ENCODE data around the gene OR8B8. TPM values are rescaled to one million over a fixed set of nuclear protein-coding genes. Genes with fewer than 3 reads are reported as not detected.

OR8B8 gene
- total and polyA plus RNA-seq, 10 of the 15 experiments (the other 5 are each of a cell fraction or from before 2014, with no cell fraction given), result not detected

DNA sequence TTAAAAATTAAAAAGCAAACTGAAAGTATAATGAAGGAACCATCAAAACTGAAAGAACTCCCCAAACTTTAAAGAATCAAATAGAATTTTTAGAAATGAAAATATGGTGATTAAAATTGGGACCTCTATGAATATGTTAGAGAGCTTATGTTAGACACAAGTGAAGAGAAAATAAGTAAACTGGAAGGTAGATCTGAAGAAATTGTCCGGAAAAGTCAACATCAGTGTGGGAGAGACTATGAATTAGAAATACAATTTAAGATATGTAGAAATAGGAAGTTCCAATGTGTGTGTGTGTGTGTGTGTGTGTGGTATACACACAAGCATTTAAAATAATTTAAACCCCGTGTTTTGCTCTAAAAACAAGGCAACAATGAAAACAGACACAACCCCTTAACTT lies 15.9 kb downstream of the OR8B8 start:
- ChIA-PET RAD21 (ENCODE audit: unreplicated experiment) (interaction anchor here (1.1 kb wide), 1 partner anchor 14 kb away, joined by 3 read pairs; no protein-coding TSS in a partner anchor), POLR2A (no interaction called here), CTCF (interaction anchor here (1.7 kb wide), 1 partner anchor 14 kb away, joined by 5 read pairs; no protein-coding TSS in a partner anchor), SMC1A (ENCODE audit: uncharacterized antibody, unreplicated experiment) (interaction anchor here (1.7 kb wide), 1 partner anchor 28 kb away, joined by 3 read pairs; no protein-coding TSS in a partner anchor)
- no peak for ATAC-seq
- Histone ChIP-seq H3K36me3 (ENCODE audit: control insufficient read depth in 2 of 2, insufficient read depth in 2 of 2, low read length in 1 of 2) (no peaks in the 10 kb centered on the region), H3K4me3 (no peak overlapping the region), H3K27me3 (replicated peaks in 1 of 2; ENCODE audit: control insufficient read depth in 2 of 2, insufficient read depth in 2 of 2, low read length in 1 of 2) (no peaks in the 10 kb centered on the region; a peak in 2 of 4 replicates), H3K4me1 (ENCODE audit: control insufficient read depth, insufficient read depth, low read length) (no peaks in the 10 kb centered on the region), H2AFZ (ENCODE audit: control insufficient read depth, low read depth, low read length) (no peak overlapping the region), H3K79me2 (ENCODE audit: control insufficient read depth, insufficient read depth, low read length) (no peaks in the 10 kb centered on the region), H3K9ac (ENCODE audit: control insufficient read depth, insufficient read depth, low read length) (no peak overlapping the region), H3K4me2 (ENCODE audit: control insufficient read depth, insufficient read depth) (no peak overlapping the region), H4K20me1 (ENCODE audit: control insufficient read depth, insufficient read depth) (no peaks in the 10 kb centered on the region), H3K27ac (ENCODE audit: control insufficient read depth, insufficient read depth) (no peak overlapping the region), H3K9me3 (replicated peaks; ENCODE audit: control insufficient read depth, insufficient read depth, low read length) (no peaks in the 10 kb centered on the region; the same call in 2 of the 3 replicates)
- 26% methylated on average over 2 of the region's 2 CpGs for whole genome bisulfite sequencing (ENCODE audit: insufficient coverage, insufficient replicate concordance, low lambda C conversion rate, missing lambda C conversion rate)
- no peak for FAIRE-seq
- no peak for DNase-seq (ENCODE audit: low read depth, low spot score)
- in situ Hi-C loops (cut with MboI), result no loop called here
- no TSS peak for BruUV-seq (replicated peaks)
- intact Hi-C loops (cut with micrococcal nuclease; ENCODE audit: unreplicated experiment), result no loop called here
- TF ChIP-seq ESRRA (IDR thresholded peaks at IDR 0.05; ENCODE audit: low read length) (no peak), MXI1 (IDR thresholded peaks at IDR 0.05; ENCODE audit: low read depth, low read length) (no peak), RBBP5 (conservative IDR thresholded peaks at IDR 0.05) (no peak), RAD51 (IDR thresholded peaks at IDR 0.05) (no peak), NR2F1 (conservative IDR thresholded peaks at IDR 0.05) (no peak), ATF7 (IDR thresholded peaks at IDR 0.05; ENCODE audit: low read depth) (no peak)
- TF ChIP-seq, protein P1, sequence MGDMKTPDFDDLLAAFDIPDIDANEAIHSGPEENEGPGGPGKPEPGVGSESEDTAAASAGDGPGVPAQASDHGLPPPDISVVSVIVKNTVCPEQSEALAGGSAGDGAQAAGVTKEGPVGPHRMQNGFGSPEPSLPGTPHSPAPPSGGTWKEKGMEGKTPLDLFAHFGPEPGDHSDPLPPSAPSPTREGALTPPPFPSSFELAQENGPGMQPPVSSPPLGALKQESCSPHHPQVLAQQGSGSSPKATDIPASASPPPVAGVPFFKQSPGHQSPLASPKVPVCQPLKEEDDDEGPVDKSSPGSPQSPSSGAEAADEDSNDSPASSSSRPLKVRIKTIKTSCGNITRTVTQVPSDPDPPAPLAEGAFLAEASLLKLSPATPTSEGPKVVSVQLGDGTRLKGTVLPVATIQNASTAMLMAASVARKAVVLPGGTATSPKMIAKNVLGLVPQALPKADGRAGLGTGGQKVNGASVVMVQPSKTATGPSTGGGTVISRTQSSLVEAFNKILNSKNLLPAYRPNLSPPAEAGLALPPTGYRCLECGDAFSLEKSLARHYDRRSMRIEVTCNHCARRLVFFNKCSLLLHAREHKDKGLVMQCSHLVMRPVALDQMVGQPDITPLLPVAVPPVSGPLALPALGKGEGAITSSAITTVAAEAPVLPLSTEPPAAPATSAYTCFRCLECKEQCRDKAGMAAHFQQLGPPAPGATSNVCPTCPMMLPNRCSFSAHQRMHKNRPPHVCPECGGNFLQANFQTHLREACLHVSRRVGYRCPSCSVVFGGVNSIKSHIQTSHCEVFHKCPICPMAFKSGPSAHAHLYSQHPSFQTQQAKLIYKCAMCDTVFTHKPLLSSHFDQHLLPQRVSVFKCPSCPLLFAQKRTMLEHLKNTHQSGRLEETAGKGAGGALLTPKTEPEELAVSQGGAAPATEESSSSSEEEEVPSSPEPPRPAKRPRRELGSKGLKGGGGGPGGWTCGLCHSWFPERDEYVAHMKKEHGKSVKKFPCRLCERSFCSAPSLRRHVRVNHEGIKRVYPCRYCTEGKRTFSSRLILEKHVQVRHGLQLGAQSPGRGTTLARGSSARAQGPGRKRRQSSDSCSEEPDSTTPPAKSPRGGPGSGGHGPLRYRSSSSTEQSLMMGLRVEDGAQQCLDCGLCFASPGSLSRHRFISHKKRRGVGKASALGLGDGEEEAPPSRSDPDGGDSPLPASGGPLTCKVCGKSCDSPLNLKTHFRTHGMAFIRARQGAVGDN (IDR thresholded peaks at IDR 0.05), result no peak
- TF ChIP-seq, protein P2, sequence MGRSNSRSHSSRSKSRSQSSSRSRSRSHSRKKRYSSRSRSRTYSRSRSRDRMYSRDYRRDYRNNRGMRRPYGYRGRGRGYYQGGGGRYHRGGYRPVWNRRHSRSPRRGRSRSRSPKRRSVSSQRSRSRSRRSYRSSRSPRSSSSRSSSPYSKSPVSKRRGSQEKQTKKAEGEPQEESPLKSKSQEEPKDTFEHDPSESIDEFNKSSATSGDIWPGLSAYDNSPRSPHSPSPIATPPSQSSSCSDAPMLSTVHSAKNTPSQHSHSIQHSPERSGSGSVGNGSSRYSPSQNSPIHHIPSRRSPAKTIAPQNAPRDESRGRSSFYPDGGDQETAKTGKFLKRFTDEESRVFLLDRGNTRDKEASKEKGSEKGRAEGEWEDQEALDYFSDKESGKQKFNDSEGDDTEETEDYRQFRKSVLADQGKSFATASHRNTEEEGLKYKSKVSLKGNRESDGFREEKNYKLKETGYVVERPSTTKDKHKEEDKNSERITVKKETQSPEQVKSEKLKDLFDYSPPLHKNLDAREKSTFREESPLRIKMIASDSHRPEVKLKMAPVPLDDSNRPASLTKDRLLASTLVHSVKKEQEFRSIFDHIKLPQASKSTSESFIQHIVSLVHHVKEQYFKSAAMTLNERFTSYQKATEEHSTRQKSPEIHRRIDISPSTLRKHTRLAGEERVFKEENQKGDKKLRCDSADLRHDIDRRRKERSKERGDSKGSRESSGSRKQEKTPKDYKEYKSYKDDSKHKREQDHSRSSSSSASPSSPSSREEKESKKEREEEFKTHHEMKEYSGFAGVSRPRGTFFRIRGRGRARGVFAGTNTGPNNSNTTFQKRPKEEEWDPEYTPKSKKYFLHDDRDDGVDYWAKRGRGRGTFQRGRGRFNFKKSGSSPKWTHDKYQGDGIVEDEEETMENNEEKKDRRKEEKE (IDR thresholded peaks at IDR 0.05), result no peak
- TF ChIP-seq, protein P3, sequence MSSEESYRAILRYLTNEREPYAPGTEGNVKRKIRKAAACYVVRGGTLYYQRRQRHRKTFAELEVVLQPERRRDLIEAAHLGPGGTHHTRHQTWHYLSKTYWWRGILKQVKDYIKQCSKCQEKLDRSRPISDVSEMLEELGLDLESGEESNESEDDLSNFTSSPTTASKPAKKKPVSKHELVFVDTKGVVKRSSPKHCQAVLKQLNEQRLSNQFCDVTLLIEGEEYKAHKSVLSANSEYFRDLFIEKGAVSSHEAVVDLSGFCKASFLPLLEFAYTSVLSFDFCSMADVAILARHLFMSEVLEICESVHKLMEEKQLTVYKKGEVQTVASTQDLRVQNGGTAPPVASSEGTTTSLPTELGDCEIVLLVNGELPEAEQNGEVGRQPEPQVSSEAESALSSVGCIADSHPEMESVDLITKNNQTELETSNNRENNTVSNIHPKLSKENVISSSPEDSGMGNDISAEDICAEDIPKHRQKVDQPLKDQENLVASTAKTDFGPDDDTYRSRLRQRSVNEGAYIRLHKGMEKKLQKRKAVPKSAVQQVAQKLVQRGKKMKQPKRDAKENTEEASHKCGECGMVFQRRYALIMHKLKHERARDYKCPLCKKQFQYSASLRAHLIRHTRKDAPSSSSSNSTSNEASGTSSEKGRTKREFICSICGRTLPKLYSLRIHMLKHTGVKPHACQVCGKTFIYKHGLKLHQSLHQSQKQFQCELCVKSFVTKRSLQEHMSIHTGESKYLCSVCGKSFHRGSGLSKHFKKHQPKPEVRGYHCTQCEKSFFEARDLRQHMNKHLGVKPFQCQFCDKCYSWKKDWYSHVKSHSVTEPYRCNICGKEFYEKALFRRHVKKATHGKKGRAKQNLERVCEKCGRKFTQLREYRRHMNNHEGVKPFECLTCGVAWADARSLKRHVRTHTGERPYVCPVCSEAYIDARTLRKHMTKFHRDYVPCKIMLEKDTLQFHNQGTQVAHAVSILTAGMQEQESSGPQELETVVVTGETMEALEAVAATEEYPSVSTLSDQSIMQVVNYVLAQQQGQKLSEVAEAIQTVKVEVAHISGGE (CRISPR knock-in tag; IDR thresholded peaks at IDR 0.05), result no peak
